H9 (cell line): Measurements from ENCODE around the gene ARVCF. TPM values are rescaled to one million over a fixed set of nuclear protein-coding genes. Genes with fewer than 3 reads are reported as not detected.
A peak's percentile ranks its signal among the peaks of the same experiment; 100 is the strongest.

Experiments used
- DNase-seq: peaks from one replicate; pipeline ENCODE4 v3.0.0-alpha.2; 2017
- H2AFZ ChIP-seq: one replicate; pipeline ENCODE4 v1.6.1; 2013; ENCODE audit warnings: mild to moderate bottlenecking, low read length, control low read depth, moderate library complexity
- H2AK5ac ChIP-seq: 2 replicates; pipeline ENCODE4 v1.6.1; 2013; ENCODE audit warnings: low read length, control low read depth, mixed read lengths; ENCODE audit not compliant: insufficient read length
- H2BK120ac ChIP-seq: one replicate; pipeline ENCODE4 v1.6.1; 2013; ENCODE audit warnings: low read depth, mild to moderate bottlenecking, low read length, control low read depth, inconsistent platforms; ENCODE audit not compliant: poor library complexity, severe bottlenecking
- H2BK12ac ChIP-seq: 2 replicates; pipeline ENCODE4 v1.6.1; 2013; ENCODE audit warnings: low read length, control low read depth, mixed read lengths, low read depth; ENCODE audit not compliant: insufficient read length
- H2BK15ac ChIP-seq: 2 replicates; pipeline ENCODE4 v1.6.1; 2013; ENCODE audit warnings: low read depth, low read length, control low read depth
- H2BK20ac ChIP-seq: one replicate; pipeline ENCODE4 v1.6.1; 2013; ENCODE audit warnings: low read depth, mild to moderate bottlenecking, low read length, control low read depth, inconsistent platforms; ENCODE audit not compliant: poor library complexity, severe bottlenecking
- H2BK5ac ChIP-seq: 2 replicates; pipeline ENCODE4 v1.6.1; 2013; ENCODE audit warnings: low read length, control low read depth, mixed read lengths; ENCODE audit not compliant: insufficient read length
- H3K14ac ChIP-seq: 2 replicates; pipeline ENCODE4 v1.6.1; 2013; ENCODE audit warnings: low read length, control low read depth; ENCODE audit not compliant: insufficient read depth
- H3K18ac ChIP-seq: 2 replicates; pipeline ENCODE4 v1.6.1; 2013; ENCODE audit warnings: low read depth, mild to moderate bottlenecking, mixed read lengths, low read length, control low read depth; ENCODE audit not compliant: insufficient read length
- H3K23ac ChIP-seq: 2 replicates; pipeline ENCODE4 v1.6.1; 2013; ENCODE audit warnings: low read length, control low read depth, mixed read lengths, low read depth; ENCODE audit not compliant: insufficient read length
- H3K23me2 ChIP-seq: 2 replicates; pipeline ENCODE4 v1.6.1; 2013; ENCODE audit warnings: low read depth, mild to moderate bottlenecking, mixed read lengths, low read length, control low read depth; ENCODE audit not compliant: insufficient read length, poor library complexity, severe bottlenecking
- H3K27ac ChIP-seq: 2 replicates; pipeline ENCODE4 v1.5.1; 2013; ENCODE audit warnings: low read length, control low read depth, mixed read lengths, low read depth; ENCODE audit not compliant: insufficient read length
- H3K27me3 ChIP-seq: 2 replicates; pipeline ENCODE4 v1.6.1; 2013; ENCODE audit warnings: low read length, control low read depth, inconsistent platforms; ENCODE audit not compliant: insufficient read depth
- H3K4ac ChIP-seq: 2 replicates; pipeline ENCODE4 v1.6.1; 2013; ENCODE audit warnings: low read depth, mild to moderate bottlenecking, control low read depth, inconsistent platforms, low read length, moderate library complexity
- H3K4me1 ChIP-seq: 2 replicates; pipeline ENCODE4 v1.6.1; 2013; ENCODE audit warnings: low read length, control low read depth, inconsistent platforms; ENCODE audit not compliant: insufficient read depth
- H3K4me2 ChIP-seq: 2 replicates; pipeline ENCODE4 v1.6.1; 2013; ENCODE audit warnings: low read length, control low read depth, mixed read lengths; ENCODE audit not compliant: insufficient read length, insufficient read depth
- H3K56ac ChIP-seq: 2 replicates; pipeline ENCODE4 v1.6.1; 2013; ENCODE audit warnings: low read depth, mild to moderate bottlenecking, mixed read lengths, low read length, control low read depth; ENCODE audit not compliant: insufficient read length
- H3K79me1 ChIP-seq: 2 replicates; pipeline ENCODE4 v1.6.1; 2013; ENCODE audit warnings: low read depth, mild to moderate bottlenecking, moderate library complexity, low read length, control low read depth, inconsistent platforms; ENCODE audit not compliant: insufficient read depth, poor library complexity, severe bottlenecking
- H3K79me2 ChIP-seq: 2 replicates; pipeline ENCODE4 v1.6.1; 2013; ENCODE audit warnings: low read length, control low read depth, inconsistent platforms; ENCODE audit not compliant: insufficient read depth
- H3K9ac ChIP-seq: 2 replicates; pipeline ENCODE4 v1.6.1; 2013; ENCODE audit warnings: low read length, control low read depth, mixed read lengths; ENCODE audit not compliant: insufficient read length; ENCODE audit errors: extremely low read depth
- H3K9me3 ChIP-seq: one replicate; pipeline ENCODE4 v1.6.1; 2013; ENCODE audit warnings: low read depth, low read length, inconsistent platforms; ENCODE audit not compliant: control insufficient read depth
- H3T11ph ChIP-seq: one replicate; pipeline ENCODE4 v1.6.1; 2013; ENCODE audit warnings: mild to moderate bottlenecking, low read length, control low read depth, inconsistent platforms
- H4K20me1 ChIP-seq: one replicate; pipeline ENCODE4 v1.6.1; 2013; ENCODE audit not compliant: control insufficient read depth, insufficient read length, insufficient read depth
- H4K5ac ChIP-seq: 2 replicates; pipeline ENCODE4 v1.6.1; 2013; ENCODE audit warnings: low read depth, mild to moderate bottlenecking, mixed read lengths, low read length, control low read depth; ENCODE audit not compliant: insufficient read length
- H4K8ac ChIP-seq: replicated peaks from 2 replicates; pipeline ENCODE4 v1.6.1; 2013; ENCODE audit warnings: low read length, control low read depth, mixed read lengths, low read depth; ENCODE audit not compliant: insufficient read length
- H4K91ac ChIP-seq: 2 replicates; pipeline ENCODE4 v1.6.1; 2013; ENCODE audit warnings: low read depth, mild to moderate bottlenecking, moderate library complexity, mixed read lengths, low read length, control low read depth; ENCODE audit not compliant: insufficient read length
- H3K27ac Mint-ChIP-seq, 3 experiments: 2 replicates in 2 of 3; 3 replicates in 1 of 3; pipeline ENCODE4 v1.8.0; 2020 to 2021; ENCODE audit warnings: mixed read lengths in 3 of 3, mild to moderate bottlenecking in 1 of 3, moderate library complexity in 1 of 3
- H3K27me3 Mint-ChIP-seq: 2 replicates; pipeline ENCODE4 v1.8.0; 2021; ENCODE audit warnings: low read depth, mild to moderate bottlenecking, moderate library complexity, mixed read lengths
- H3K36me3 Mint-ChIP-seq, 3 experiments: 2 replicates in 2 of 3; 3 replicates in 1 of 3; pipeline ENCODE4 v1.8.0; 2020 to 2021; ENCODE audit warnings: low read depth in 3 of 3, mixed read lengths in 3 of 3; ENCODE audit not compliant: insufficient read depth in 1 of 3
- H3K4me1 Mint-ChIP-seq, 2 experiments: 2 replicates each; pipeline ENCODE4 v1.8.0; 2020; ENCODE audit warnings: mixed read lengths in 2 of 2
- H3K4me3 Mint-ChIP-seq, 2 experiments: 2 replicates in 1 of 2; 3 replicates in 1 of 2; pipeline ENCODE4 v1.8.0; 2020 to 2021; ENCODE audit warnings: mild to moderate bottlenecking in 2 of 2, mixed read lengths in 2 of 2, moderate library complexity in 1 of 2
- H3K9me3 Mint-ChIP-seq, 2 experiments: 2 replicates in 1 of 2; 3 replicates in 1 of 2; pipeline ENCODE4 v1.8.0; 2020; ENCODE audit warnings: mild to moderate bottlenecking in 2 of 2, mixed read lengths in 2 of 2, moderate library complexity in 1 of 2
- CTCF ChIP-seq: fragments of 200-600 bp; sonication (generic); conservative IDR thresholded peaks from 3 replicates; pipeline ENCODE4 v1.8.0; 2021; ENCODE audit warnings: antibody characterized with exemption, mild to moderate bottlenecking
- WGBS: extraction: QIAGEN DNeasy Blood & Tissue Kit; methylation state at CpG from one replicate; pipeline ENCODE4 v1.1.7; 2013; ENCODE audit warnings: missing lambda C conversion rate, low lambda C conversion rate, mixed read lengths; ENCODE audit not compliant: insufficient read length; ENCODE audit errors: extremely low coverage; 5-methylcytosine and 5-hydroxymethylcytosine counted together
- total RNA-seq: library from RNA; stranded (reverse); gene quantifications from 2 replicates; pipeline ENCODE4 v1.2.1, GENCODE V29; 2021

The ARVCF gene
- total RNA-seq, 1 experiment from 2014 or later = 40.7 TPM

- no peak overlapping the region for H4K91ac ChIP-seq
- no peak overlapping the region; the same call in 1 of the 2 replicates for H3K14ac ChIP-seq
- no peak overlapping the region for H3K4me2 ChIP-seq
- H3K9me3 ChIP-seq = no peaks in the 10 kb centered on the region
- H3K79me1 ChIP-seq = no peaks in the 10 kb centered on the region
- H3K27me3 ChIP-seq = no peaks in the 10 kb centered on the region; the same call in 1 of the 2 replicates
- H4K20me1 ChIP-seq = no peaks in the 10 kb centered on the region
- H3K23me2 ChIP-seq = no peaks in the 10 kb centered on the region
- no peak overlapping the region for H2BK20ac ChIP-seq
- no peak overlapping the region for H4K5ac ChIP-seq
- no peak for TF ChIP-seq CTCF
- H3K9me3 Mint-ChIP-seq = no peaks in the 10 kb centered on the region
- H2BK15ac ChIP-seq = no peak overlapping the region
- H3T11ph ChIP-seq = no peak overlapping the region
- no peak overlapping the region for H3K18ac ChIP-seq
- no peak overlapping the region for H3K27ac ChIP-seq
- H2BK5ac ChIP-seq = no peak overlapping the region
- H2BK120ac ChIP-seq = no peak overlapping the region
- no CpG with 5 or more reads among the region's 25 CpGs for WGBS
- no peak overlapping the region for H2AFZ ChIP-seq
- H3K4ac ChIP-seq = no peak overlapping the region
- no peak overlapping the region for H3K56ac ChIP-seq
- H3K27me3 Mint-ChIP-seq = no peaks in the 10 kb centered on the region; the same call in 1 of the 2 replicates
- no peak overlapping the region for H3K9ac ChIP-seq
- no peak overlapping the region for H2AK5ac ChIP-seq
- no peaks in the 10 kb centered on the region for H3K4me1 ChIP-seq
- peaks cover 0 to 8% of the 10 kb centered on the region in 2 experiments; a peak in 2 of 4 replicates for H3K4me1 Mint-ChIP-seq
- H3K27ac Mint-ChIP-seq = peak overlapping the region in 1 of 3 experiments; percentile 56; a peak in 2 of 7 replicates
- no peak overlapping the region for H4K8ac ChIP-seq
- DNase-seq = no peak
- no peak overlapping the region for H2BK12ac ChIP-seq
- H3K23ac ChIP-seq = no peak overlapping the region
- H3K79me2 ChIP-seq = no peaks in the 10 kb centered on the region
- H3K36me3 Mint-ChIP-seq = peaks cover 0 to 7% (median 0%) of the 10 kb centered on the region in 3 experiments; a peak in 3 of 7 replicates
- H3K4me3 Mint-ChIP-seq = no peak overlapping the region
Observed at GRCh38 chr22:20036535-20037392, 20.1 kb upstream of the ARVCF start.
